Tongue (tissue), 2 donors: ENCODE data around the gene ART5. TPM values are rescaled to one million over a fixed set of nuclear protein-coding genes. Genes with fewer than 3 reads are reported as not detected.
"Not testable (repeated sequence)": the region's sequence is repeated elsewhere in the genome, so short reads cannot be mapped to it uniquely, and the experiment has no call there.

Source experiments
- DNase-seq: peaks from one replicate; pipeline ENCODE4 v3.0.0-alpha.2; 2015
- total RNA-seq: library from RNA; depleted of rRNA; stranded (reverse); fragments of >200 nt; gene quantifications from one replicate; pipeline ENCODE4 v1.2.3, GENCODE V29; 2014

ART5 gene
- total RNA-seq, 1 donor from 2014 or later: 3.6 TPM

DNA sequence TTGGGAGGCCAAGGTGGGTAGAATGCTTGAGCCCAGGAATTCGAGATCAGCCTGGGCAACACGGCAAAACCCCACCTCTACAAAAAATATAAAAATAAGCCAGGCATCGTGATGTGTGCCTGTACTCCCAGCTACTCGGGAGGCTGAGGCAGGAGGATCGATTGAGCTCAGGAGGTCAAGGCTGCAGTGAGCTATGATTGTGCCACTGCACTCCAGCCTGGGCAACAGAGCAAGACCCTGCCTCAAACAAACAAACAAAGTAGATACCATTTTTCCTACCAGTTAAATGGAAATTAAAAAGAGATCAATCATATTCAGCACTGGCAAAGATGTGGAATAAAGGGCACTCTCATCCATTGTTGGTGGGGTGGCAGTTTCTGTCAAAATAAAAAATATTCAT is 15.5 kb upstream of the ART5 start:
- not testable (repeated sequence) for DNase-seq

DNA sequence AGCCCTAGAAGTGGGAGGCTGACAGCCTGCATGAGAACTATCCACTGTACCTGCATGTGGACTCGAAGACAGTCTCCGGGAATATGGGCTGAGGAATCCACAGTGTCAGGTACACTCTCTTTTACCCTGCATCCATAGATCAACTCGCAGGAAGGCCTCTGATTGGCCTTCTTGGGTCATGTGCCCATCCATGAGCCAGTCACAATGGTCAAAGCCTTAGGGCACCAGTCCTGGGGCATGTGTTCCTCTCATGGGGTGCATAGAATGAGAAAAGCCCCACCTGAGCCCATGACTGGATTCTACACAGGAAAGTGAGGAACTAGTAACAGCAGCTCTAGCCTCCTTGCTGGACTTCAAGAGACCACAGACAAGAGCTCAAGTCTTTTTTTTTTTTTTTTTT is 13.8 kb upstream of the ART5 start:
- no peak for DNase-seq

DNA sequence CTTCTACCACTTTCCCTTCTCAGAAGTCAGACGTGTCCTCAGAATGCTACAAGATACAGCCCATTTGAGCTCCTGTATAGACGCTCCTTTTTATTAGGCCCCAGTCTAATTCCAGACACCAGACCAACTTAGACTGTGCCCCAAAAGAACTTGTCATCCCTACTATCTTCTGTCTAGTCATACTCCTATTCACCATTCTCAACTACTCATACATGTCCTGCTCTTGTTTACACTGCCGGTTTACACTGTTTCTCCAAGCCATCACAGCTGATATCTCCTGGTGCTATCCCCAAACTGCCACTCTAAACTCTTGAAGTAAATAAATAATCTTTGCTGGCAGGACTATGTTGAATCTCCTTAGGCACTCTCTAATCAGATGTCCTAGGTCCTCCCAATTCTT is 10.7 kb upstream of the ART5 start:
- not testable (repeated sequence) for DNase-seq

DNA sequence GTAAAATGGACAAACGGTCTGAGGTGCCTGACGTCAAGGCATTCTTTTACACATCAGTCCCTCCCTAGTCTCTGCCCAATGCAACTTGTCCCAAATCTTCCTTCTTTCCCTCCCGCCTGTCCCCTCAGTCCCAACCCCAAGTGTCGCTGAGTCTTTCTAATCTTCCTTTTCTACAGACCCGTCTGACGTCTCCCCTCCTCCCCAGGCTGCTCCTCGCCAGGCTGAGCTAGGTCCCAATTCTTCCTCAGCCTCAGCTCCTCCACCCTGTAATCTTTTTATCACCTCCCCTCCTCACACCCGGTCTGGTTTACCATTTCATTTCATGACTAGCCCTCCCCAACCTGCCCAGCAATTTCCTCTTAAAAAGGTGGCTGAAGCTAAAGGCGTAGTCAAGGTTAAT is 7.6 kb upstream of the ART5 start:
- not testable (repeated sequence) for DNase-seq

DNA sequence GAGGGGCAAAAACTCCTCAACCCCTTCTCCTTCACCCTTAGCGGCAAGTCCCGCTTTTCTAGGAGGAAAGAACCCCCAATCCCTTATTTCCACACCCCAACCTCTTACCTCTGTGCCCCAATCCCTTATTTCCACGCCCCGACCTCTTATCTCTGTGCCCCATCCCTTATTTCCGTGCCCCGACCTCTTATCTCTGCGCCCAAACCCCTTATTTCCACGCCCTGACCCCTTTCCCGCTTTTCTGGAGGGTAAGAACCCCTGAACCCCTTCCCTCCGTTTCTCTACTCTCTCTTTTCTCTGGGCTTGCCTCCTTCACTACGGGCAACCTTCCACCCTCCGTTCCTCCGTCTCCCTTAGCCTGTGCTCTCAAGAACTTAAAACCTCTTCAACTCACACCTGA is 7.1 kb upstream of the ART5 start:
- not testable (repeated sequence) for DNase-seq

DNA sequence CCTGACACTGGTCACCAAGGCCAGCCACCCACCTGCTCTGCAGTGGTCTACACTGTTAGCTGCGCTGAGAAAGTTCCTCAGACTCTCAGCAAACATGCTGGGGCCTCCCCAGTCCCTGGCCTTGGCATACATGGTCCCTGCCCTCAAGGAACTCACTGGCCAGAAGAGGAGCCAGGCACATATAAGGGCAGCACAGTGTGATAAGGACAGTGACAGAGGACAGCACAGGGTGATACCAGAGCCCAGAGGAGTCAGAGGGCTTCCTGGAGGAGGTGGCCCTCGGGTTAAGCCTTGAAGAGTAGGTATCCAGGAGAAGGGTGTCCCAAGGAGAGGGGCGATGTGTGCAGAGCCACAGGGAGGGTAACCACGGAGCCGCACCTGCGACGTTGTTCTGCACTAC is 3.8 kb upstream of the ART5 start:
- DNase-seq: no peak

DNA sequence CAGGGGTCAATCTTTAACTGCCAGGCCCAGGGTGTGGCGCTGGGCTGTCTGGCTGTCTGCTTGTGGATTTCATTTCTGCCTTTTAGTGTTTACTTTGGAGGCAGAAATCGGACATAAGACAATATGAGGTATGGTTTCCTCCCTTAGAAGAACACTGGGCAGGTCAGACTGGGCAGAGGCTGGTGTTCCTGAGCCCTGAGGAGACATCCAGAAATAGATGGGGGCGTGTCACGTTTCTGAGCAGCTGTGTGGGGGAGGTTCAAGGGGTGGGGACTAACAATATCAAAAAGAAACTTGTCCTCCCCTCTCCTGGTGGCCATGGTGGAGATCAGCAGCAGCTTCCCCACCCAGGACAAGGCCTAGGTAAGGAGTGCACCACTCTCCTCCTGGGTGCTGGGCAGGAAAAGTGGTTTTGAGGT is 3.0 kb upstream of the ART5 start, which contains the start of gene ART1:
Gene ART1, plus strand, starts transcription at position 312 of the 419 bp plus-strand sequence. CDS start 14,086 bp downstream, outside the sequence.
- DNase-seq: peak; percentile 57

DNA sequence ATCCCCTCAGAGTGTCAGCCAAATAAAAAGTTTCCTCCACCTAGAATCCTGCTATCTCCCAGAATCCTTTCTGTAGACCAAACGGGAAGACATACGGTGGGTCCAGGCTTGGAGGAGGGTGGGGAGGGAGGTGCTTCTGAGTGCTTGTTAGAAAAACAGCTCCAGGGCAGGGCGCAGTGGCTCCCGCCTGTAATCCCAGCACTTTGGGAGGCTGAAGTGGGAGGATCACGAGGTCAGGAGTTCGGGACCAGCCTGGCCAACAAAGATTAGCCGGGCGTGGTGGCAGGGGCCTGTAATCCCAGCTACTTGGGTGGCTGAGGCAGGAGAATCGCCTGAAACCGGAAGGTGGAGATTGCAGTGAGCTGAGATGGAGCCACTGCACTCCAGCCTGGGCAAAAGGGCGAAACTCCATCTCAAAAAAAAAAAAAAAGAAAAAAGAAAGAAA is 1.3 kb upstream of the ART5 start:
- DNase-seq: peak; percentile 12

DNA sequence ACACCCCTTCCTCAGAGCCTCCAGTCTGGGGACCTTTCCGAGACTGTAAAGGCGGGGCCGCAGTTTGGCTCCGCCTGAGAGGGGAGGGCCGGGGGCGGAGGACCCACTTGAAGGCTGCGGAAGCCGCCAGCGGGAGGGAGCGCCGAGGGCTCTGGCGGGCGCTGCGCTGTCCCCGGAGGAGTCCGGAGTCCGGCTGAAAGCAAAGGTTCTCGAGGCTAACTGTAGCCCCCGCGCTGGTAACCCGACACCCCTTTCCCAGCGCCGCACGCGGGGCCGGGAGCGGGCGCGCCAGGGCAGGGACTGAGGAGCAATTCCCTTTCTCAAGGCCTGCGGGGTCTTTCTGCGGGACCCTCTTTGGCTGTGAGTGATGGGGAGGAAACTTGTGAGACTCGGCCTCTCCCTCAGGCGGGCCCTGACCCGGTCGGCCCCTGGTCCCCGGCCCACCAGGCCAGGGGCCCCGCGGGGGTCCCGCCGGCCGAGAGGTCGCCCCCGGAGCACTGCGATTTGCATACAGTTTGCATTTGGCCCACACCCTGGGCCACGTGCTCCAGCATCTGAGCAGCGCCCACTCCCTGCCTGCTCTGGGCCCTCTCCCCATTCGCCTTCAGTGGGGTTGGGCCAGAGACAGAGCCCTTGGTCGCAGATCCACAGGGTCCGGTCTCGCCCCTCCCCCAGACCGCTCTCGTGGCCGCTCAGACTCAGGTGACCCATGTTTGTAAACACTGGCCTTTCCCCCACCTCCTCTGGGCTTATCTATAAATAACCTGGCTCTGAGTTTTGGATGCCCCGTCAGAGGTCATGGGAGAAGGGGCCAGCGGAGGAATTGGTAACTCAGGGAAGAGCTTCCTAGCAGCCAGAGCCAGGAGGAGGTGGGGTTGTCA is 519 bp upstream of the ART5 start:
- peak; percentile 90 for DNase-seq

DNA sequence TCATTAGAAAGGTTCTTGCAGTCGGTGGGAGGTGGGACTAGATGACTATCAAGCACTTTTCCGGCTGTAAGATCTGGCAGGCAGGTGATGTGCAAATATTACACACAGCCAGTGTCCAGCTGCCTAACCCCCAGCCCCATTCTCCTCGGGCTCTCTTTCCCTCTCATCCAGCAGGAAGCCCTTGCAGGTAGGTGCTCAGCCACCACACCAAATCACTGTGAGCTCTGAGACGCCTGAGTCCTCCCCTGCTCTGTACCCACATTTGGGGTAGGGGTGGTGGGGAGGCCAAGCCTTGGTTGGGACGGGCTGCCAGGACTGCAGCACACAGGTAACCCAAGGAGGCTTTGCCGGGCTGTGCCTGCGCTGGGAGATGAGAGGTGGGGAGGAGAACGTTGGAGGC is 601 bp downstream of the ART5 start:
- DNase-seq: no peak

DNA sequence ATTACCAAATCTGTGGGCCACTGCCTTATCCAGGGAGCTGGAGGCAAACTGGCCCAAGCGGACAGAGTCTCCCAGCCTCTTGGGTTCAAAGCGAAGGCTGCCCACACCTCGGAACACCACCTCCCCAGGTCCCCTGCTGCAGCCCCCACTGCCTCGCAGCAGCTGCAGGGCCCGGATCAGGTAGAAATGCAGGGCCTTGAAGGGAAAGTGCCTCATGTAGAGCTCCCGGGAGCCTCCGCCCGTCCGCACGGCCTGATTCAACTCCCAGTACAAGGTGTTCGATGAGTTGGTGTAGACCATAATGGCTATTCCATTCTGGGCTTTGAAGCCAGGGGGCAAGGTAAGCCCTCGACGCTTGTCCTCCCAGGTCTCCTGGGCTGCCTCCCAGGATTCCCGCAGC is 2.0 kb downstream of the ART5 start:
- no peak for DNase-seq

DNA sequence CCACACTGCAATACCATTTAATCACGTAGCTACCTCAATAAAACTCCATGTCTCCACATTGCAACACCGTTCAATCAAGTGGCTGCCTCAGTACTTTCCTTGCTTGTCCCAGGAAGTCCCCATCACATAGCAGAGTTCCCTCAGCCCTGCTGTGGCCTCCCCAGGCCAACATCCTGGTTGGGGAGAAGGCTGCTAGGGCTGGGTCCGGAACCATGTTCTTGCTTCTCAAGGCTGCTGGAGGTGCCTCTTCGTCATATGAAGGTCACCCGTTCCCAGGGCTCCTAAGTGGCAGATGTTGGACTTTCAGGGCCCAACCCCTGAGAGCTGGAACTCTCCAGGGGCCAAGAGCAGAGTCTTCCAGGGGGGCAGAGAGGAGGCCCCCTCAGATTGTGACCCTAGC is 3.3 kb downstream of the ART5 start:
- DNase-seq: no peak

DNA sequence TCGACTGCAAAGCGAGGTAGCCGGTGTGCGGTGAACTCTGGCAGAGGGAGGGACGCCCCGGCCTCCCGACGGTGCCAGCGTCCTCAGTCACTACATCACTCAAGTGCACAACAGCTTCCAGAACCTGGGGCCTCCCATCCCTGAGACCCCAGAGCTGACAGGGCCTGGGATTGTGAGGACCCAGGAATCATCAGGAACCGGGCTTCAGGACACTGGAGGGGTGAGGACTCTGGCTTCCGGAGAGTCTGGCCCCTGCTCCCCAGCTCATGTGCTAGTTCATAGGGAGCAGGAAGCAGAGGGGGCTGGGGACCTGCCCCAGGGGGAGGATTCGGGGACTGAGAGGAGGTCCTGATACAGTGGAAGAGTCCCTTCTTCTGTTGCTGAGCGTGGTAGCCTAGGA is 4.6 kb downstream of the ART5 start:
- DNase-seq: no peak

DNA sequence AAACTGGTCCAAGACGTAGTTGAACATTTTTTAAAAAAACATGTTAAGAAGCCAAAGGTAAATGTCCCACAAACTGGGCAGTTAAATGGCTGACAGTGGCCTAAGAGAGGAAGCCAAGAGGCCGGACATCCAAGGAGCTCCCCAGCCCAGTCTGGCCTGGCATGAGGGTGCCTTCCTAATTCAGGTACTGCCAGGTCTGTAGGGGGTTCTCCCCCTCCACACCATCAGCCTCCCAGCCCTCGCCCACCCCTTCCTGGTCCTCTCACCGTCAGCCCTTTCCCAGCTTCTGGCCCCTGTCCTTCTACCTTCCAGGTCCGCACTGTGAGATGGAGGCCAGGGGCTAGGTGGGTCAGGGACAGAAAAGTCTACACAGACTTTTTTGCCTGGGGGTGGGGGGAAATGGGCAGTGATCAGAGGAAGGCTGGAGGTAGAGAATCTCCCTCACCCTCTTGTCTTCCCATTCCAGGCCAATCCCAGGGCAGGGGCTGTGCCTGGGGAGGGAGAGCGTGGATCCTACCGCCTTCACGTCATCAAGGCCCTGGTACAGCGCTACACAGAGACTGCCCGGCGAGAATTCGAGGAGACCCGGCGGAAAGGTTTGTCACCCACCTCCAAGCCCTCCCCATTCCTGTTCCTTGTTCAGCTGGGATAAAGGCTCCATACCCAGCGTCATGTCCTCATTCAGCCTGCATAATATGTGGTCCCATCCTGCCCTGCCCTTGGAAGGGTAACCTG is 6.0 kb downstream of the ART5 start:
- DNase-seq: no peak

DNA sequence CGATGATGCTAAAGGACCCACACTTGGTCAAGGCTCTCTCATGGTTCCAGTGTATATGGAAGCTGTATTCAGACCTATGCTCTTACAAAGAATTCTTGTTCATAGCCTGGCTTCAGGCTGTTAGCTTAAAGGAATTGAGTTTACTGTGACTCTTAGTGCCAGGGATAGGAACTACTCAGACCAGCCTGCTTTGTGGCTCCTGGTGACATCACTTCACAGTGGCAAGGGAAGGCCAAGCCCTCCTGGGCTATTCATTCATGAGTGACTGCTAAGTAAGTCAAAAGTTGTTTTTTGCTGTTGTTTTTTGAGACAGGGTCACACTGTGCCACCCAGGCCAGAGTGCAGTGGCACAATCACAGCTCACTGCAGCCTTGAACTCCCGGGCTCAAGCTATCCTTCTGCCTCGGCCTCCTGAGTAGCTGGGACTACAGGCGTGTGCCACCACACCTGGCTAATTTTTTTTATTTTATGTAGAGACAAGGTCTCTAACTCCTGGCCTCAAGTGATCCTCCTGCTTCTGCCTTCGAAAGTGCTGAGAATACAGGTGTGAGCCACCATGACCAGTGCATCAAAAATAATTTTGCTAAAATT is 9.6 kb downstream of the ART5 start:
- no peak for DNase-seq

DNA sequence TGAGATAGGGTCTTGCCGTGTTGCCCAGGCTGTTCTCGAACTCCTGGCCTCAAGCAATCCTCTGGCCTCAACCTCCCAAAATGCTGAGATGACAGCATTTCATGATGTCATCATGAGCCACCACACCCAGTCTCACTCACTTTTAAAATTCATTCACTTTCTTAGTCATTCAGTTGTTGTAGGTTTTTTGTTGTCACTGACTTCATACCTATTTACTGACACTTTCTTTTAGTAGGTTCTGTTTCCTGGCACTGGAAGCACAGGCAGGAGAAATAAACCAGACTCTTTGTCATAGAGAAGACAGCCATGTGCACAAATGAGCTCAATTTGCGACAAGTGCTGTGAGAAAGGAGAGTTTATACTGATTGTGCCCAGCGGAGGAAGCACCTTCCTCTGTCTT is 10.5 kb downstream of the ART5 start:
- no peak for DNase-seq

DNA sequence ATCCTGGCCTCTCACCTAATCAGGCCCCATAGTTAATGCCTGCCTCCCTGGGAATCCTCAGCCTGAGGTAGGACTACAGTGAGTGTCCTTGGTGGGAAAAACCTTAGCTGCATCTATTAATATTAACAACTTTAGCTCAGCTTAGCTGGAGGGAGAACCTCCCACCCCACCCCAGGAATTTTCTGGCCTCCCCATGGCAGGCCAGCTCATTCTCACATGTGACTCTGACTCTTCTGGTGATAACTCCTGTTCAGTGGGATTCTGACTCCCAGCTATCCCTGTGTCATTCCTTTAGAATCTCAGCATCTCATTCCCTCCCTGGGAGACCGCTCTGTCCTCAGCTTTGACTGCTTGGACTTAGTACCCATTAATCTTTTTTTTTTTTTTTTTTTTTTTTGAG is 14.5 kb downstream of the ART5 start:
- DNase-seq: no peak

DNA sequence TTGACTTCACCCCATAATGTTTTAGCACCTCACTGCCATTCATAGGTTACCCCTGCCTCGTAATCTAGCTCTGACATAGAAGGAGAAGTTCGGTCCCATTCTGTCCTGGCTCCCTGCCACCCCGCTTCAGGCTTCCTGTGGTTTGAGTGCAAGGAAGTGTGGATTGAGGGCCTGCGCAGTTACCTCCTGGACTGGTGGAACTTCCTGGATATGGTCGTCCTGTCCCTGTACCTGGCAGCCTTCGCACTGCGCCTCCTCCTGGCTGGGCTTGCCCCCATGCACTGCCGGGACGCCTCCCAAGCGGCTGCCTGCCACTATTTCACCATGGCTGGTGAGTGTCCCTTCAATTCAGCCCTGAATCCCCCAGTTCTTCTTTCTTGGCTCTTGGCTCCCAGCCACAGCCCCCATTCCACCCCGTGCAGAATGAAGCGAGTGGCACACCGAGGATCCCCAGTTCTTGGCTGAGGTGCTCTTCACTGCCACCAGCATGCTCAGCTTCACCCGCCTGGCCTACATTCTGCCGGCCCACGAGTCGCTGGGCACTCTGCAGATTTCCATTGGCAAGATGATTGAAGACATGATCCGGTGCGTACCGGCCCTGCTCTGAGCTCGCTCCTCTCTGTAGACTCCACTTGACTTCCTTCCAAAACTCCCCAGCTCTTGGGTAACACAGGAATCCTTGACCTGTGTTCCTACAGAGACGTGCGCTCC is 15.4 kb downstream of the ART5 start:
- no peak for DNase-seq

DNA sequence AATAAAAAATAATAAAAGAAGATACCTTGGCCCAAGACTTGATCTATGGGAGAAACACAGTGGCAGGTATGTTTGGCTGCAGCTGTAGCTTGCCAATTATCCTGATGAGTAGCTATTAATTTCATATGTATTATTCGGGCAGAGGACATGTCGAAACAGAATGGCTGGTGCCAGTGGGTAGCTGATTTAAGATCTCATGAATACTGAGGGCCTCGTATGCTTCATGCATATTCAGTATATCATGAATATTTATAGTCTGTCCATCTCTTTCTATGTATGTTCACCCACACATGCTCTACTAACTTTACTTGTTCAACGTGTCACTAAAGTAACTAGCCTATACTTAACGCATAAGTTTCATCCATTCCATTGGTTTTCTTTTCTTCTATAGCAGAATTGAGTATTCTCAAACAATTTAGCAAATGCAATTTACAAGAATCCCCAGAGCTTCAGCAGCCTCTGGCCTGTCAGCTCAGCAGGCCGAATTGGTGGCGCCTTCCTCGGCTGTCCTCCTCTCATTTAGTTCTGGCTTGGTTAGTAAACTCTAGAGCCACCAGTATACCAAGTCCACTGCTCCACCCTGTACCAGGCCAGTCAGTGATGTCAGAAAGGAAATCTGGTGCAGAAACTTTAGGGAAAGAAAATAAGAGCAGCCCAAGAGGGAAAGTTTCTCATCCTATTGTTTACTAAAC is 17.9 kb downstream of the ART5 start:
- DNase-seq: no peak

DNA sequence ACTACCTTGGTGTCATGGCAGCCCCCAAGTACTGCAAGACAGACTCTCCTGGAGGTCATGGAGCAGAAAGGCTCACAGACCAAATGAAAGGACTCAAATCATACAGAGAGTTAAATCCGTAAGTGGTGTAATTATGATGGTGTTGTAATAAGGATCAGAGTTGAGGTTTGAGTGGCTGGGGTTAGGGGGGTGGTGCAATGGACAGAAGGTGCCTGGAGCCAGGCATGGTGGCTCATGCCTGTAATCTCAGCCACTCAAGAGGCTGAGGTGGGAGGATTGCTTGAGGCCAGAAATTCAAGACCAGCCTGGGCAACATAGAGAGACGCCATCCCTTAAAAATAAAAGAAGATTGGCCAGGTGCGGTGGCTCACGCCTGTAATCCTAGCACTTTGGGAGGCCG is 18.7 kb downstream of the ART5 start:
- no peak for DNase-seq

DNA sequence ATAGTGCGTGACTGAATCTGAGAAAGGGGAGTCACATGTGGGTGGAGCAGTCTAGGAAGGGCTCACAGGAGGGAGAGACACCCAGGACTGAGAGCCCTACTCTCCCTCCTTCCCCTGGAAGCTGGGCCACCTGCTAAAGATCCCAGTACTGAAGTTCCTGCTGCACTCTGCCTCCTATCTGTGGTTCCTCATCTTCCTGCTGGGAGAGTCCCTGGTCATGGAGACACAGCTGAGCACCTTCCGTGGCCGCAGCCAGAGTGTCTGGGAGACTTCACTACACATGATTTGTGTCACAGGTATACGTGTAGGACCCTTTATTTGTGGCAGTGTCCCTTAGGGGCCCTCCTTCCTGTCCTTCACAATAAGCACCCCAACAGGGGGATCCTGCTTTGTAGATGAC is 19.3 kb downstream of the ART5 start:
- DNase-seq: no peak

DNA sequence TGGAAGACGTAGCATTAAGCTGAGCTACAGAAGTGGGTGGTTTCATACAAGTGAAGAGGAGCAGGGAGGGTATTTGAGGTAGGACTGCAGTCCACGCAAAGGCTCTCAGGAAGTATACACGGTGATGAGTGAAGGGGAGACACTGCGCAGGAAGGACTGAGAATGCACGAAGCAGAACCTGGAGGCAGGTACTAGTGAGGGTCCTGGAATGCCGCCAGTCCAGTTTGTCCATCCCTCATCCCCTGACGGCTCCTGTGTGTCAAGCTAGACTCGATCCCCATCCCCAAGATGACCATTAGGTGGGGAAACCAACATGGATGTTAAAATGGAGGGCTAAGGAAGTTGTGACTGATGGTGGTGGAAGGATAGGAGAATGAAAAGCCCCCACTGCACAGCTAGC is 23.8 kb downstream of the ART5 start:
- no peak for DNase-seq
